T-helper 9 cell (primary cell): Measurements from ENCODE around the gene IFNAR1.
"Not testable (repeated sequence)": the region's sequence is repeated elsewhere in the genome, so short reads cannot be mapped to it uniquely, and the experiment has no call there.

Source experiments
- DNase-seq: peaks from one replicate; pipeline ENCODE4 v3.0.0-alpha.2; 2020

IFNAR1 gene

DNA sequence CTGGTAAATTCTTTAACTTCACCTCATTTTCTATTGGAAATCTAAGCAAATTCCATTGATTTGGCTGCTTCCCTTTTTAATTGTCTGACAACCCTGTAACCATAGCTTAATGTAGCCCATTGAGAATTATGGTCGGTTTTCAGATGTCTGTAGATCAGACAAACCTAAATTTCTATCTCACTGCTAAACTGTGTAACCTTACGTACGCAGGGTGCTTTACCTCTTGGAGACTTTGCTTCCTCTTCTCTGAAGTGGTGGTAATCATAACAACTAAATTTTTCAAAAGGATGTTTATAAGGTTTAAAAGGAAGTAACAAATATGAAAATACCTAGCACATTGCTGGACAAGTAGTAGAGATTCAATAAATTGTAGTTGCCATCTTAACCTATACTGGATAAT, 25.9 kb downstream of the IFNAR1 start:
- no peak for DNase-seq

DNA sequence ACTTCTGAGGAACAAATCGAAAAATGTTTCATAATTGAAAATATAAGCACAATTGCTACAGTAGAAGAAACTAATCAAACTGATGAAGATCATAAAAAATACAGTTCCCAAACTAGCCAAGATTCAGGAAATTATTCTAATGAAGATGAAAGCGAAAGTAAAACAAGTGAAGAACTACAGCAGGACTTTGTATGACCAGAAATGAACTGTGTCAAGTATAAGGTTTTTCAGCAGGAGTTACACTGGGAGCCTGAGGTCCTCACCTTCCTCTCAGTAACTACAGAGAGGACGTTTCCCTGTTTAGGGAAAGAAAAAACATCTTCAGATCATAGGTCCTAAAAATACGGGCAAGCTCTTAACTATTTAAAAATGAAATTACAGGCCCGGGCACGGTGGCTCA, 30.6 kb downstream of the IFNAR1 start:
- DNase-seq = no peak

DNA sequence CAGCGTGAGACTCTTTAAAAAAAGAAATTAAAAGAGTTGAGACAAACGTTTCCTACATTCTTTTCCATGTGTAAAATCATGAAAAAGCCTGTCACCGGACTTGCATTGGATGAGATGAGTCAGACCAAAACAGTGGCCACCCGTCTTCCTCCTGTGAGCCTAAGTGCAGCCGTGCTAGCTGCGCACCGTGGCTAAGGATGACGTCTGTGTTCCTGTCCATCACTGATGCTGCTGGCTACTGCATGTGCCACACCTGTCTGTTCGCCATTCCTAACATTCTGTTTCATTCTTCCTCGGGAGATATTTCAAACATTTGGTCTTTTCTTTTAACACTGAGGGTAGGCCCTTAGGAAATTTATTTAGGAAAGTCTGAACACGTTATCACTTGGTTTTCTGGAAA, 31.2 kb downstream of the IFNAR1 start:
- DNase-seq = no peak

DNA sequence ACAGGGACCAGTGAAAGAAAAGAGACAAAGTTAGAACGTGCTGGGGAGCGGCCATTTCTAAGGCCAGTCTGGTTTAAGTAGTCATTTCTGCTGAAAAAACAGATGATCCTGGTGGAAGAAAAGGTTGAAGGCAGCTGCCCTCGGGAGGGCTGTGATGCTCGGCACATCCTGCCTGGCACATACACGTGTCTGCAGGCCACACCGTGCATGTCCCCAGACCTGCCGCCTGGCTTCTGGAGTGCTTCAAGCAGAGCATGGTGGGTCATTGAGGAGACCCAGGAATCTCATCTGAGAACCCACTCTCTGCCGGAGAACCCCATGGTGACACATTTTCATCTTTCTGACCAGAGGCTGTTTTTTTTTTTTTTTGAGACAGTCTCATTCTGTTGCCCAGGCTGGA, 32.4 kb downstream of the IFNAR1 start:
- no peak for DNase-seq

DNA sequence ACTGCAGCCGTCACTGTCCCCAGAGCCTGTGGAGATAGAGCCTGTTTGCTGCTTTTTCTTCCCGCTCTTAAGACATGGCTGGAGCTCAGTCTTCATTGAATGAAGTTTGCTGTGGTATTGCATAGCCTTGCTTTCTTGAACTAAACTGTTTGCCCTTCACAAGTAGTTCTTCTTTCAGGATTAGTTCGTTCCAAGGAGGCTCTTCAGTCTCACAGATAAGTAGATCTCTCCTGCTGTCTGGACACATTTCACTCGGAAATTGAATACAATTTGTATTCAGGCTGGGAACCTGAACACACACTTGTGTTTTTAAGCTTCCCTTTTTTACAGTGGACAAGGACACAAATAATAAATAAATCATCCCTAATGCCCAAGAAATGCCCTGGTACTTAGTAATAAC, 34.7 kb downstream of the IFNAR1 start:
- DNase-seq = no peak

DNA sequence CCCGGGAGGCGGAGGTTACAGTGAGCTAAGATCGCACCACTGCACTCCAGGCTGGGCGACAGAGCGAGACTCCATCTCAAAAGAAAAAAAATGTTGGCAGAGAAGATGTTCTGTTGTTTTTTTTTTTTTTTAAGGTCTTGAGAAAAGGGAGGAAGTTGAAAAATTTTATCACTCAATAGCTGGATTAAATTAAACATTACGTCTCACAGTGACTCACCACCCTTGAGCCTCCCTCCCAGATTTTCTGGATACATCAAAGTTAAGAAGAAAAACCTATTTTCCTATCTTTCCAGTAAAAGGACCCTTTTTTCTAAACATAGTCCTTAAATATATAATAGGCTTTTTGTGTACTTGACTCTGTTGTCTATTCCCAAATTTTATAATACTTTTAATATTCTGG, 35.5 kb downstream of the IFNAR1 start:
- no peak for DNase-seq

DNA sequence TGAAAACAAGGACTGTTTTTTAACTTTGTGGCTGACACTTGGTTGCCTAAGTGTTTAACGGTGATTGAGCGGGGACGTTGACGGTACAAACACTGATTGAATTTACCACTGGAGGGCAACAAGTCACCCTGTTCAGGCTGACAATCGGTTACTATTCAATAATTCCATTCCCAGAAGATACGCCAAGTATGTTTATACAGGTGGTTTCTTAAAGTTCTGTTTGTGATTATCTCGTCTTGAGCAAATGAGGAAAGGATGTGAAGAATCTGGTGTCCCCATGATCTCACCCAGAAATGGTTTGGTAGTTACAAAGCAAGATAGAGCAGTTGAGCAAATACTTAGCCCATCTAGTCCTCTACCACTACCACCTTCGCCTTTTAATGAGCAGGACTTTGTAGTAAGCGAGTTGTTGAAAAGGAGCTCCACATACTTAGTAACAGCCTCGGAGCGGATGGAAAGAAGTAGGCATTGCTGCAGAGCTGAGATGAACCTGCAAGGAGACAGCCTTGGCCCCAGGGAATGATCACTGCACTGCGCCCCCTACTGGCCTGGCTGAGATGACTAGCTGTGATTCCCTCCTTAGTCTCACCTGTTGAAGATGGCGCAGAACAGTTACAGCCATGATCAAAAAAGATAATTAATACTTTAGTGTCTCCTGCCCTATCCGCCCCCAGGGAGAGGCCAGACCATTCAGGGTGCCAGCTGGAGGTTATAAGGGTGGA, 36.3 kb downstream of the IFNAR1 start:
- peak; percentile 91 for DNase-seq

DNA sequence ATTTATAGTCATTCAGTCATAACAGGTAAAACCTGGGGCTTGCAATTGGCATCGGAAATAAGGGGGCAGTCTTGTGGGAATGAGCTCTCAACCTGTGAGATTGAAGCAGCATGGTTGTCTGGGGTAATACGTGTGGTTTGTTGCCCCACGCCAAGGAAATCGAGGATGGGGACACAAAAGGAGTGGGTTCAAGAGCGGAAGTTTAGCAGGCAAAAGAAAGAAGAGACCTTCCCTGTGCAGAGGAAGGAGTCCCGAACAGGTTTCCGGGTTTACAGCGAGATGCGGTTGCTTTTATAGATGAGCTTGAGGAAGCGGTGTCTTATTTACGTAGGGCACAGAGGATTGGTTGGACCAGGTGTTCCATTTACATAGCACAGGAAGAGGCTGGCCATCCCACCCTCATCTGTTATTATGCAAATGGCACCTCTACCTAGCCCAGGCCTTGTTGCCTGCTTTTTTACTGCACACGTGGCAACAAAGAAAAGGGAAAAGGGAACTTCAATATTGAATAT, 37.3 kb downstream of the IFNAR1 start:
- peak; percentile 63 for DNase-seq

DNA sequence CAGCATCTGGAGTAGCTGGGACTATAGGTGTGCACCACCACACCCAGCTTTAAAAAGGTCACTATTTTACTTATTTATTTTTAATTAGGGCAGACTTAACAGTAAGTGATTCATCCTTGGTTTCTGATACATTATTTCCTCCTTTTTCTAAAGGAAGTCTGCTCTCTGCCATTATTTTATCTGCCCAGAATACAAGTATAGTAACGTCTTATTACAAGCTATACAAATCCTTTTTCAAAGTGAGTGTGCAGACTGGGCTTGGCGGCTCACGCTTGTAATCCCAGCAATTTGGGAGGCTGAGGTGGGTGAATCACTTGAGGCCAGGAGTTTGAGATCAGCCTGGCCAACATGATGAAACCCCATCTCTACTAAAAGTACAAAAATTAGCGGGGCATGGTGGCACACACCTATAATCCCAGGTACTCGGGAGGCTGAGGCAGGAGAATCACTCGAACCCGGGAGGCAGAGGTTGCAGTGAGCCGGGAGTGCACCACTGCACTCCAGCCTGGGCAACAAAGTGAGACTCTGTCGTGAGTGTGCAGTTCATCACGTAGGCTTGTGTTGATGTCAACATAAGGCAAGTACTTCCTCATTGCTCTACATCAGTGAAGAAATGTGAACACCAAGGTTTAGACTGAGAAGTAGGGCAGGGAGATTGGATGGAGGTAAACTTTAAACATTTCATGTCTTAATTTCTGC, 39.3 kb downstream of the IFNAR1 start:
- DNase-seq = not testable (repeated sequence)

DNA sequence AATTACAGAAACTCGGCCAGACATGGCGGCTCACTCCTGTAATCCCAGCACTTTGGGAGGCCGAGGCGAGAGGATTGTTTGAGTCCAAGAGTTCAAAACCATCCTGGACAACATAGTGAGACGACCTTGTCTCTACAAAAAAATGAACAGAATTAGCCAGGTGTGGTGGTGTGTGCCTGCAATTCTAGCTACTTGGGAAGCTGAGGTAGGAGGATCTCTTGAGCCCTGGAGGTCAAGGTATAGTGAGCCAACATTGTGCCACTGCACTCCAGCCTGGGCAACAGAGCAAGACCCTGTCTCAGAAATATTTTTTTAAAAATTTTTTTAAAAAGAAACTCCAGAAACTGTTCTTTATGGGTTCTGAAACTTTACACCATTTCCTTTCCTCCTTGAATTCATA, 40.1 kb downstream of the IFNAR1 start:
- no peak for DNase-seq

DNA sequence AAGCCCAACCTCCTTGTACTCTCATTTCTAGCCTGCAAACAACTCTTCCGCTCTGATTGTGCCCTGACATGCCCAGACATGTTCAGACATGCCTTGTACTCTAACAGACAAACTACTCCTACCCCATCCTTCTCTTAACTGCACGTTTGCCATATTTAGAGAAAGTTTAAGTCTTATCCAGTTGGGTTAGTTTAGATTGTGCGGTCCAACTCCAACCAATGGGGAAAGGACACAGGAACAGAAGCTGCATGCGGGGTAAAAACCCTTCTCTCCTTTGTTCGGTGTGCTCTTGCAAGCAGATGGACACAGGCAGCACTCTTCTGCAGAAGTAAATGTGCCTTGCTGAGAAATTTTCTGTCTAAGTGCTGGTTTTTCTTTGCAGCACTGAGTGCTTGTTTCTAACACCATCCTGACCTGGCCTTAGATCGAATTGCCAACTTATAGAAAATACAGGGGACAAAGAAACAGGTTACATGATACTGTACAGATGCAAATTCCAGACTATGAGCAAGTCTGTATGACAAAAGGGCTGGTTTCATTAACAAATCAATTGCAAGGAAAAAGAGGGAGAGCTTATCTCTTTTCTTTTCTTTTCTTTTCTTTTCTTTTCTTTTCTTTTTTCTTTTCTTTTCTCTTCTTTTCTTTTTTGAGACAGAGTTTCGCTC, 42.7 kb downstream of the IFNAR1 start:
- no peak for DNase-seq

DNA sequence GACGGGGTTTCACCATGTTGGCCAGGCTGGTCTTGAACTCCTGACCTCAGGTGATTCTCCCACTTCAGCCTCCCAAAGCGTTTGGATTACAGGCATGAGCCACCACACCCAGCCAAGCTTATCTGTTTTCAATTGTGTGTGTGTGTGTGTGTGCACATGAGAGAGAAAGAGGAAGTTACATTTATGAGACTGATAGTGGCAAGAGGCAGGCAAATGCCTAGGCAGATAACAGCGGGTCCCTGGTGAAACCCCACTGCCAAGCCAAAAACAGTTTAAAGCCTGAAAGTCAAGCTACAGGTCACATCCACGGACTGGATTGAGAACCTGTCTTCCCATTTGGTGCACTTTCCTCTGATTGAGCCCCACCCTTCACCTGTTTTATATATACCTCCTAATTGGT, 43.4 kb downstream of the IFNAR1 start:
- DNase-seq = no peak

DNA sequence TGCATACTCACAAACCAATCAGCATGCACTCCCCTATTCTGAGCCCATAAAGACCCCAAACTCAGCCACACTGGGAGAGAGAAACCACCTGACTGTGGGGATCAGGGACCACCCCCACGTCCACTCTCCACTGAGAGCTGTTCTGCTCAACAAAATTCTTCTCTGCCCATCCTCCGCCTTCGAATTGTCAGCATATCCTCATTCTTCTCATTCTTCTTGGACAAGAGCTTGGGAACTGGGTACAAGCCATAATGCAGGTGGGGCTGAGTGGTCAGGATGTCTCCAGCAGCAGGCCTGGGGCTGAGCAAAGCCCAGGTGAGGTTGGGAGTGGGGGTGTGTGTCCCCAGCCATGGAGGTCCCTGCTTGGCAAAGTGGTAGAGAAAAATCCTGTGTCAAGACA, 43.8 kb downstream of the IFNAR1 start:
- no peak for DNase-seq

DNA sequence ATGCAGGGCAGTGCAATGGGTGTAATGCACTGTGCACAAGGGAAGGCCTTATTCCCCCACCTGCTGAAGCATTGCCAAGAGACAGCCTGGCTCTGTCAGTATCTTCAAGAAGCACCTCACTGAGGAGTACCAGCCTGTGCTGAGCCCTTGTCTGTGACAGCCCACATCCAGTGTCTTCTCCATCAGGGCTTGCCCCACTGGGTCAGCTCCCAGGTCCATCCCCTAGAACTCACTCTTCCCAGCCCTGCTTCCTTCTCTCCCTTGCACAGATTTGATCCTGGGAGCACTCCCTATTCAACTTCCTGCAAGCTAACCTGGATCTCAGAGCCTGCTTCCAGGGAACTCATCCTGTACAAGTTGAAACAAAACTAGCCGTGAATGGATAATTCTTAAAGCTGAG, 44.8 kb downstream of the IFNAR1 start:
- no peak for DNase-seq

DNA sequence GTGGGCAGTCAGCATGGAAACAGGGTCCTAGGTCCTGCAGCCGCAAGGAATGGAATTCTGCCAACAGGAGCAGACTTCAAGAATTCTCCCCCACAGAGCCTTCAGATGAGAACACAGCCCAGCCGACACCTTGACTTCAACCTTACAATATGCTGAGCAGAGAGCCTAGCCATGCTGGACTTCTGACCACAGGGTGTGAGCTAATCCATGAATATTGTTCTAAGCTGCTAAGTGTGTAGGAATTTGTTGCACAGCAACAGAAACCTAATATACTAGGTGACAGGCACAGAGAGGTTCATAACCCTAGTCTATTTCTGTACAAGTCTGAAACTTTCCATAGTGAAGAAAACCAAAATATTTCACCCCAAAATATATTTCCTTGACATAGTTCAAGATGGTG, 45.5 kb downstream of the IFNAR1 start:
- DNase-seq = no peak

DNA sequence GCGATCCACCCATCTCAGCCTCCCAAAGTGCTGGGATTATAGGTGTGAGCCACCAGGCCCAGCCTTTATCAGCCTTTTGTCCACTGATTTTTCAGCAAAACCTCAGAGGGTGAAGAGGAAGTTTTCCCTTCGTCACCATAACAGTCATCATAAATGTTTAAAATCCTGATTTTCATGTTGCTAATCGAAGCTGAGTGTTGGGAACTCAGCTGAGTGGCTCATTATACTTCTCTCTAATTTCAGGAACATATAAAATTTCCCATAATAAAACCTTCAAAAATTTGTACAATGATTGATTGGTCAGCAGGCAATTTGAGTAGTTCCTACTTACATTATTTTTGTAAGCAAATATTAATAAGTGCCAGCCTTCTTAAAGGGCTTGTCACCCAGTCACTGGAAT, 46.6 kb downstream of the IFNAR1 start:
- DNase-seq = no peak

DNA sequence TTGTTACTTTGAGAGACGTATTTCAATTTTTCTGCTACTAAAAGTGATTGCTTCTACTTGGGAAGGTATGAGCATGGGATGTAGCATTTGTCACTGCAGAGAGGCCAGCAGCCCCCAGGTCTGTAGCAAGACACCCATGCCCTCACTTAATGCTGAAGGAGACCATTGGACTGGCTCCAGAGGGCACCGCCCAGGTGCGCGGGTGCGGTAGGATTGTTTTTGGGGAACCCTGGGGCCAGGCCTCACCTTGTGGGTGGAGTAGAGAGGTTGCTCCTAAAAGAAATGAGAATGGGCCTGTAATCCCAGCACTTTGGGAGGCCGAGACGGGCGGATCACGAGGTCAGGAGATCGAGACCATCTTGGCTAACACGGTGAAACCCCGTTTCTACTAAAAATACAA, 47.8 kb downstream of the IFNAR1 start:
- no peak for DNase-seq

DNA sequence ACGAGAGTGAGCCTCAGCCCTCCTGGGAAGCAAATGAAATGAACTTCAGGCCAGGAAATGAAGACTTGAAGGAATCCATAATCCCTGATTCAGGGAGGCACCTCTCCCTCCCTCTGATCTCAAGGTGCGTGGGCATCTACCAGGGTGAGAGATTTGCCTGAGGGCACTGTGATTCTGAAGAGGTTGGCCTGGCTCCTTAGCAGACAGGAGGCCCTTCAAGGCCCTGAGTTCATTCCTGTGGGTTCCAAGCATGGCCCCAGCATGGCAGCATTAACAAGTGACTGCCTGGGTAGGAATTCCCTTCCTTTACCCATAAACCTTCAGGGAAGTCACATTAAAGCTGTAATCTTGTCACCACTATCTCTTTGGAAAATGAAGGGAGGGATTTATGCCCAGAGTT, 48.7 kb downstream of the IFNAR1 start:
- no peak for DNase-seq

DNA sequence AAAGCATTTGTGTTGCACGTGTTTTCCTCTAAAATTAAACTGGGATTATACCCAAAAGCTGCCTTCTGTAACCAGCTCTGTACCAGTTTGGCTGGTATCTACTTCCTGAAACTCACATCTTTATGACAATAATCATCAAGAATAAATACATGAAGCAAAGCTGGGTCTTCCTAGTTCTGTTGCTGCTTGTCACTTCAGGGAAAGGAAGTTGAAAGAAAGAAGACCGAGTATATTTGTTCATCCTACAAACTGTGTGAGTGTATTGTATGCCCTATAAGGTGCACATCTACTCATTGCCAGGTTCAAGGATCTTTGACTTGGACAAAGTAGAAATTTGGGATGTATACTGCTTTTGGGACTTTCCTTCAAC, 49.3 kb downstream of the IFNAR1 start:
- DNase-seq = no peak

DNA sequence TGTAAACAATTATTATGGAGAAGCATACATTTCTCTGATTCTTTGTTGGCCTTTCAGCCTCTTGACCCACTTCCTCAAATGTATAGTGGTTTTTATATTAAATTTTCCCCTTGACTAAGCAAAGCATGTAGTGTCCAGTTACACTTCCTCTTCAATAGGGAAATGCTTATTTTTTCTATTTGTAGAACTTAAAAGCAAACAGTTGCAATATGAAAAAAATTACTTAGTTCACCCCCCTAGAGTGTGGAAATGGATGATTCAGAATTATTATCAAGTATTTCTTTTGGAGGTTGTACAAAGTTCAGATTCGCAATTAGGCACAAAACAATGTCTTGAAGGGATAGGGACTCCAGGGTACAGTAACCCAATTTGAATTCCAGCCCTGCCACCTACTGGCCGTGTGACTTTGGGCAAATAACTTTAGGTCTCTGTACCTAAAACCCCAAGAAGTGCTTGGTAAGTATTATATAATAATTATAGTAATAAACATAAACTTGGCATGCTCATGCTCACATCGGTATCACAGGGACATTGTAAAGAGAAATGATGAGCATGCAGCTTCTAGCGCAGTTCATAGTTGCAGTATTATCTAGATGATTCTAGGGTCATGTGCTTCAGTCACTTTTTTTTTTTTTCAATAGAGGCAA, 49.8 kb downstream of the IFNAR1 start:
- peak; percentile 32 for DNase-seq

DNA sequence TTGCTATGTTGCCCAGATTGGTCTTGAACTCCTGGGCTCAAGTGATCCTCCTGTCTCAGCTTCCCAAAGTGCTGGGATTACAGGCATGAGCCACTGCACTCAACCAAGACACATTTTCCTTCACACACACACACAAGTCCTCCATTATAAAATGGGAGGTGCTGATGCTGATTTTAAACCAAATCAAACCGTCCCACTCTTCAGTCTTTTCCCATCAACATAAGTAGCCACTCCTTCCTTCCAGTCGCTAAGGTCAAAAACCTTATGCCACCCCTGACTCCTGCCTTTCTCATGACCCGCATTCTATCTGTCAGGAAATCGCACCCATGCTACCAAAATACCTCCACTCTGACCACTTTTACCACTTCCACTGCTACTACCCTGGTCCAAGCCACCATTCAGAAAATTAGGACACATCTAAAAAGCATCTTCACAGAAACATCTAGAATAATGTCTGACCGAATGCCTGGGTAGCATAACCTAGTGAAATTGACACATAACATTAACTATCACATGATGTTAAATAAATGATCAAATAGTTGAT, 50.4 kb downstream of the IFNAR1 start:
- no peak for DNase-seq

DNA sequence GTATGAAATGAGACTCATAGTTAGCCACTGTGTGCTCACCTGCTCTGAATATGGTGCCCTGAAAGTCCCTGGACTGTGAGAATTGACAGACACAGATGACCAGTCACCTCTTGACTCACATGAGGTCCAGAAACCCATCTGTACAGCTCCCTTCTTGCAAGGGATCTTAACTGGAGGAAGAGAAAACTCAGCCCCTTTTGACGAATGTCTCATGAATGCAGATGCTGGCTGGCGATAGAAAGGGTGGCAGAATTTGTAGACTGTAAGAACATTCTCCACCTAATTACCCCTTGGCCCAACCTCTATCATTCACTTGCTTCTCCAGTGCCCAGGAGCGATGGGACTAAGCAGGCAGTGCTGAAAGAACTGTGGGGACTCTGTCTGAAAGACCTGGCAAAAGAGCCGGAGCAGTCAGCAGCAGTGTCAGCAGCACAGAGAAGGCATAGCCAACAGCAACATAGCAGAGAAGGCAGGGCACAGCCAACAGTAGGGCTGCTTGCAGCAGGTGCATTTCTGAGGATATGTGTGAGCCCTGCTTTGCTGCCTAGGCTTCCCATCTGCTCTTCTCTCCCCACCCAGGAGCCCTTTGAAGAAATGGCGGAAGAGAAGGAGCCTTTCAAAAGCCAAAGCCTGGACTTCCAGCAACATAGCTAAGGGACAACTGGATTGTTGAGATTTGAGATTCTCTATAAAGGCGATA, 52.6 kb downstream of the IFNAR1 start:
- DNase-seq = no peak

DNA sequence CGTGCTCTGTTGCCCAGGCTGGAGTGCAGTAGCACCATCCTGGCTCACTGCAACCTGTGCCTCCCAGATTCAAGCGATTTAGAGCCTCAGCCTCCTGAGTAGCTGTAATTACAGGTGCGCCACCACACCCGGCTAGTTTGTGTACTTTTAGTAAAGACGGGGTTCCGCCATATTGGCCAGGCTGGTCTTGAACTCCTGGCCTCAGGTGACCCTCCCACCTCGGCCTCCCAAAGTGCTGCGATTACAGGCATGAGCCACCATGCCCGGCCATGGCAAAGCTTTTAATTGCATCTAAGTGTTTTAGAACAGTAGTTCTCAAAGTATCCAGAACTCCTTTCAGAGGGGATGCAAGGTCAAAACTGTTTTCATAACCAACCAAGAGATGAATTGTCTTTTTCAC, 53.3 kb downstream of the IFNAR1 start:
- DNase-seq = no peak
